ENCODE data around the gene POLD3.

The POLD3 gene

GRCh38 chr11:74559934-74560309 lies 32.5 kb upstream of the POLD3 start:
- no peak for TF ChIP-seq CTCF (IDR thresholded peaks at IDR 0.05)

GRCh38 chr11:74566146-74566960 lies 26.0 kb upstream of the POLD3 start:
- no peak for TF ChIP-seq CTCF (IDR thresholded peaks at IDR 0.05)

- no peak for TF ChIP-seq CTCF (IDR thresholded peaks at IDR 0.05)
Measured at GRCh38 chr11:74568028-74568427, 24.4 kb upstream of the POLD3 start.

- peak; percentile 83 for TF ChIP-seq CTCF (IDR thresholded peaks at IDR 0.05)
Measured at GRCh38 chr11:74570266-74571061, 21.9 kb upstream of the POLD3 start.

GRCh38 chr11:74571062-74571399 lies 21.4 kb upstream of the POLD3 start:
- TF ChIP-seq CTCF (IDR thresholded peaks at IDR 0.05), result no peak

- no peak for TF ChIP-seq CTCF (IDR thresholded peaks at IDR 0.05)
Measured at GRCh38 chr11:74572349-74572748, 20.0 kb upstream of the POLD3 start.

- no peak for TF ChIP-seq CTCF (IDR thresholded peaks at IDR 0.05)
Measured at GRCh38 chr11:74574563-74574962, 17.8 kb upstream of the POLD3 start.

Data from LNCAP (cell line).